Right kidney (tissue), 1 donor: ENCODE data around the gene PSAT1.
A peak's percentile ranks its signal among the peaks of the same experiment; 100 is the strongest.

Source experiments
- DNase-seq: peaks from one replicate; pipeline ENCODE4 v3.0.0-alpha.2; 2016

PSAT1 gene

GRCh38 chr9:78291240-78291925, 5.5 kb upstream of the PSAT1 start:
- no peak for DNase-seq

GRCh38 chr9:78292026-78292425, 4.9 kb upstream of the PSAT1 start:
- DNase-seq: peak; percentile 18

GRCh38 chr9:78292716-78293497, 4.0 kb upstream of the PSAT1 start:
- DNase-seq: no peak

- DNase-seq: no peak
Measured at GRCh38 chr9:78294290-78295176, 2.4 kb upstream of the PSAT1 start.

GRCh38 chr9:78295177-78295575, 1.7 kb upstream of the PSAT1 start:
- no peak for DNase-seq

GRCh38 chr9:78295731-78296130, 1.2 kb upstream of the PSAT1 start:
- DNase-seq: no peak

GRCh38 chr9:78296201-78296892, 578 bp upstream of the PSAT1 start:
- DNase-seq: no peak

GRCh38 chr9:78297672-78297961, 692 bp downstream of the PSAT1 start:
- DNase-seq: no peak

- DNase-seq: peak; percentile 47
Measured at GRCh38 chr9:78298046-78298765, 1.3 kb downstream of the PSAT1 start.

- DNase-seq: no peak
Measured at GRCh38 chr9:78300209-78300608, 3.3 kb downstream of the PSAT1 start.

- no peak for DNase-seq
Measured at GRCh38 chr9:78301466-78301865, 4.5 kb downstream of the PSAT1 start.

- no peak for DNase-seq
Measured at GRCh38 chr9:78303377-78304062, 6.6 kb downstream of the PSAT1 start.

- DNase-seq: no peak
Measured at GRCh38 chr9:78304357-78304756, 7.4 kb downstream of the PSAT1 start.

GRCh38 chr9:78306222-78307076, 9.5 kb downstream of the PSAT1 start:
- no peak for DNase-seq

- no peak for DNase-seq
Measured at GRCh38 chr9:78307360-78307759, 10.4 kb downstream of the PSAT1 start.

GRCh38 chr9:78309066-78309465, 12.1 kb downstream of the PSAT1 start:
- no peak for DNase-seq

GRCh38 chr9:78311075-78311474, 14.2 kb downstream of the PSAT1 start:
- no peak for DNase-seq

GRCh38 chr9:78311886-78312524, 15.1 kb downstream of the PSAT1 start:
- DNase-seq: no peak

- no peak for DNase-seq
Measured at GRCh38 chr9:78314550-78314949, 17.6 kb downstream of the PSAT1 start.
